ENCODE data around the gene FFAR2.
A peak's percentile ranks its signal among the peaks of the same experiment; 100 is the strongest.
"Not testable (repeated sequence)": the region's sequence is repeated elsewhere in the genome, so short reads cannot be mapped to it uniquely, and the experiment has no call there.

The FFAR2 gene

DNA sequence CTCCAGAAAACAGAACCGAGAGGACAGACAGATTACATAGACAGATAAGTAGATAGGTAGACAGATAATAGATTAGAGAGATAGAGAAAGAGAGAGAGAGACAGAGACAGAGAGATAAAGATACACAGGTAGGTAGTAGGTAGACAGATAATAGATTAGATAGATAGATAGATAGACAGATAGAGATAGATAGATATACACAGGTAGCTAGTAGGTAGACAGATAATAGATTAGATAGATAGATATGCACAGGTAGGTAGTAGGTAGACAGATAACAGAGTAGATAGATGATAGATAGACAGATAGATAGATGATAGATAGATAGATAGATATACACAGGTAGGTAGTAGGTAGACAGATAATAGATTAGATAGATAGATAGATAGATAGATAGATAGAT, 10.1 kb downstream of the FFAR2 start:
- no peak for DNase-seq

DNA sequence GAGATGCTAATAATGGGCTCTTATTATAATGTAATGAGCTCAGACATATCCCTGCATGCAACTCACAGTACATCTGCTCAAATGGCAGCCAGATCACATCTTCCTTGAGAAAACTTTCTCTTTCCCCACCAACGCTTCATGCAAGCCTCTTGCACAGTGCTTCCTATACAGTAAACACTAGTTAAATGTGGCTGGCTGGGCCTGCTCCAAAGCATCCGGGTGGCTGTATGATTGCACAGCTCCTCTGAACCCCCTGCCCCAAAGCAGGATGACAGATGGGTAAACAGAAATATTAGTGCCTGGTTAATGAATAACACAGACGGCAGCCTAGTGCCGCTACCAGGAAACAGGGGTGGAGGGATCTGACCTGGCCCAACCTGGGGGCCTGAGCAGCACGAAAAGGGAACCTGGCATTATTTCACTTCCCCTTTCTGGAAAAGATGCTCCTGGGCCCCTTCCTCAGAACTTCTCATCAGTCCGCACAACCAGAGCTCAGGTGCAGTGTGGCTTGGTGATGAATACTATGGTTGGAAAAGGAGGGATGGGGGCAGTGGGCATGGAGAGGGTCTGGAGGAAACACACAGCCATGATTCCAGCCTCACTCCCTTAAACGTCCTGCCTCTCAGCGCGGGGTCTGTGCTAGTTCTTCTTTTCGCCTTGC, 10.8 kb downstream of the FFAR2 start:
- no peak for DNase-seq

DNA sequence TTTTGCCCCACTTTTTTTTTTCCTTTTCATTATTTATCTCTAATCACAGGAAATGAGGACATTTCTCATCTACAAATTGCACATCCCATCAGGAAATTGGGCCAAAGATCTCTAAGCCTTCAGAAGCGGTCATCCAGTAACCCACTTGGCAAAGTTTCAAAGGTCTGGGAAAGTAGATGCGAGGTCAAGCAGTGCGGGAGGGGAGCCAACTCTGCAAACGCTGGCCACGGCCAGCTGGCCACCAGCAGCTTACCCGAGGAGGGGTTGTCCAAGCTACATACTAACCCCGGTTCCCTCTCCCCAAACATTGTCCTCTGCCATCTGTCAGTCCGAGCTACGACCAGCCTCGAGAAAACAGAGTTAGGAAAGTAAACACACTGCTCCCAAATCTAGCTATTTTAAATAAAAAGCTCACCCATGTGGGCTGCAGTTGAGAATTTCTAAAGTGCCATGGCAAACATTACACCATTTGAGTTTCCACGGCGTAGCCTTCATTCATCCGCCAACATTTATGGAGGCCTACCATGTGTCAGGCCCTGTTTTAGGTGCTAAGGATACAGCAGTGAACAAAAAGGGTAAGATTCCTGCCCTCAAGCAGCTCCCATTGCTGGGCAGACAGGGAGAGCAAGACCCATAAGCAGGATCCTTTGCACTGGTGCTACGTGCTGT, 11.5 kb downstream of the FFAR2 start:
- no peak for DNase-seq

DNA sequence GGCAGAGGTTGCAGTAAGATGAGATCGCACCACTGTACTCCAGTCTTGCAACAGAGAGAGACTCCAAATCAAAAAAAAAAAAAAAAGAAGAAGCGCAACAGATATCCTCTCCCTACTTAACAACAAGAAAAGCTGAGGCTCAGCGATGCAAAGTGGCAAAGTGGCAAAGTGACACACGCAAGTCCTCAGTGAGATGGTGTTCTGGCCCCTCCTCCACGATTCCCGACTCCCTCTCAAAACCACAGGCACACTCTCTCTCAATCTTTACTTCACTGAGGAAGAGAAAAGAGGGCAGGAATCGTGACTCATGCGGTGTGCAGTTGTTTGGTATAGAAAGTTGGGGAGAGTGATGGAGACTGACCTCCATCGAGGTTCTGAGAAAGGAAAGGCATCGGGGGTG, 12.6 kb downstream of the FFAR2 start:
- no peak for DNase-seq

DNA sequence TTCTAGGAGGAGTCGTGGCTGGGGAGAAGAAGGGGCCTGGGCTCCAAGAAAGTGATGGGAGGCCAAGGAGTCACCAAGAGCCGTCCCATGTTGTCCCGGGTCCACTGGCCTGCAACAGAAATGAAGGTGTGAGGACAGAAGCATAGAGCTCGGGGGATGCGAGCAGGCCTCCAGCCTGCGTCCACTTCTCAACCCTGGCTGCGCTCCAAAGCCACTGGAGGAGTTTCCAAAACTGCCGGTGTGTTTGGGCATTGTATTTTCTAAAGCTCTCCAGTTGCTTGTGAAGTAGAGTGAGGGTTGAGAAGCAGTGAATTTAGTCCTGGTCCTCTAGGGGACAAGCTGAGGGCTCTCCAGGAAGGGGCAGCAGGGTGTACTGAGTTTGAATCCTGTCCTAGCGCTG, 13.0 kb downstream of the FFAR2 start:
- DNase-seq = no peak

DNA sequence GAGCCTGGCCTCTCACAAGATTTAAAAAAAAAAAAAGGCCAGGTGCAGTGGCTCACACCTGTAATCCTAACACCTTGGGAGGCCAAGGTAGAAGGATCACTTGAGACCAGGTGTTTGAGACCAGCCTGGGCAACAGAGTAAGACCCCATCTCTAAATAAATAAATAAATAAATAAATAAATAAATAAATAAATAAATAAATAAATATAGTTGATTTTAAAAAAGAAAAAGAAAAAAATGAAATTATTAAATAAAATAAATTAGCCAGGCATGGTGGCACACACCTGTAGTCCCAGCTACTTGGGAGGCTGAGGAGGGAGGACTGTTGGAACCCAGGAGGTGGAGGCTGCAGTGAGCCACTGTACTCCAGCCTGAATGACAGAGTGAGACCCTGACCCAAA, 13.7 kb downstream of the FFAR2 start:
- DNase-seq = not testable (repeated sequence)

DNA sequence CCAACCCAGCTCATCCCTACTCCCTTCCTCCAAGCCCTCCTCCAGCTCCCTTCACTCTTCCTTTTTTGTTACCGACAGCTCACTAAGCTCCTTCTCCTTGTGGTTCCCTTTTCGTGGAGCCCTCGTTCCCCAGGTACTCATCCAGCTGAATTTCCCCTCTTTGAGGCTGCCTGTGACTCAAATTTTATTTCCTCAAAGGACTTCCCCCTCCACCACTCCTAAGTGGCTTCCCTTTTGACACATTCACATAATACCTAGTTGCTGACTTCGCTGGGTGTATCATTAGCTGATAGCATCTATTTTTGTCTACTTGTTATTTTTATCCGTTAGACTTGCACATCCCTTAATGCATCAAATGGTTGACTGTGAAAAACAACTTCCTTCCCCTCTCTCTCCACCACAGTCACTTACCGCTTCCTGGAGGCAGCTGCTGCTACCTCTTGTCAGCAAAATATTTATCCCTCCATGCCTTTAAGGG, 14.5 kb downstream of the FFAR2 start:
- no peak for DNase-seq

DNA sequence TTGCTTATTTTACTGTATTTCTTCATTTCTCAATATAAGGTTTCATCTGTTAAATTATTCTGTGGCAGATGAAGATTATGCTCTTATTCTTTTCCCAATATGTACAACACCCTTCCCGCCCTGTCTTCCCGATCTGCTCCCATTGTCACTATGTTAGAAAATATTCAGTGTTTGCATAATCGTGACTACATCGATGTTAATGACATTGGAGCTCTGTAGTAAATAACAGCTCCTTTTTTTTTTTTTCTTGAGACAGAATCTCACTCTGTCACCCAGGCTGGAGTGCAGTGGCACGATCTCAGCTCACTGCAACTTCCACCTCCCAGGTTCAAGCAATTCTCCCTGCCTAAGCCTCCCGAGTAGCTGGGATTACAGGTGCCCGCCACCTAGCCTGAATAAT, 14.9 kb downstream of the FFAR2 start:
- DNase-seq = not testable (repeated sequence)

DNA sequence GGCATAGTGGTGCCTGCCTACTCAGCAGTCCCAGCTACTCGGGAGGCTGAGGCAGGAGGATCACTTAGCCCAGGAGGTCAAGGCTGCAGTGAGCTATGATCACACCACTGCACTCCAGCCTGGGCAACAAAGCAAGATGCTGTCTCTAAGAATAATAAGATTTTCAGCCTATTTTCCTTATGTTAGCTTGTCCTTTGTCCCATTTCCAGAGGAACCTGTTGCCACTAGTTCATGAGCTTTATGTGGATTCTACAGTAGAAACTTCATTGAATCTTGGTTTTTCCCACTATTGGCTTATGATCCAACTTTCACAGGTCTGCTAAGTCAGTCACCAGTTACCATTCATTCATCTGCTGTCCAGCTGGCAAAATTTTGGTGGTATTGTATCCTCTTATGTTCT, 18.2 kb downstream of the FFAR2 start:
- DNase-seq = no peak

DNA sequence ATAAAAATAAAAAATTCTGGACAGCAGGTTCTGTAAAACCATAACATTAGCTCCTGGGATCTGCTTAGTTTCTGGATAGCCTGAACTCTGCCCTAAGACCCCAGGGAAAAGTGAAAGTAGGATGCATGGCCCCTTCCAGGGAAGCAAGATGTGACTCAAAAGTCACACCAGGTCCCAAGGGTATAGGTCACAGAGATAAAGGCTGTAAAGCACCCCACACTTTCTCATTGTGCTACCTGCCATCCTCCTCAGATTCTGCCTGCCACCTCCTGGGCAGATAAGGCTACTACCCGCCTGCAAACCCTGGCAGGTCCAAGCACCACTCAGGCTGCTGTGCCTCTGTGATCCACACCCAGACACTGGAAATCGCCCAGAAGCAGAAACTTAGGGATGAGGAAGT, 20.6 kb downstream of the FFAR2 start:
- peak; percentile 16 for DNase-seq

DNA sequence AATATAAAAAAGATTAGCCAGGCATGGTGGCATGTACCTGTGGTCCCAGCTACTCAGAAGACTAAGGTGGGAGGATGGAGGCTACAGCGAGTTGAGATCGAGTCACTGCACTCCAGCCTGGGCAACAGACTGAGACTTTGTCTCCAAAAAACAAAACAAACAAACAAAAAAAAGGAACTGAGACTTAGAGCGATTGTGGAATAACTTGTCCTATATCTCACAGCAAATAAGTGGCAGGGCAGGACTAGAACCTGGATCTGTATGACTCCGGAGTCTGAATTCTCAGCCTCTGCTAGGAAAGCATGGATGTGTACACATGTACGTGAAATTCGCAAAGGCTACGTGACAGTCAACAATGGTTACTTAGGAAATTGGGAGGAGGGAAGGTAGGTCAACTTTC, 22.1 kb downstream of the FFAR2 start:
- DNase-seq = no peak

DNA sequence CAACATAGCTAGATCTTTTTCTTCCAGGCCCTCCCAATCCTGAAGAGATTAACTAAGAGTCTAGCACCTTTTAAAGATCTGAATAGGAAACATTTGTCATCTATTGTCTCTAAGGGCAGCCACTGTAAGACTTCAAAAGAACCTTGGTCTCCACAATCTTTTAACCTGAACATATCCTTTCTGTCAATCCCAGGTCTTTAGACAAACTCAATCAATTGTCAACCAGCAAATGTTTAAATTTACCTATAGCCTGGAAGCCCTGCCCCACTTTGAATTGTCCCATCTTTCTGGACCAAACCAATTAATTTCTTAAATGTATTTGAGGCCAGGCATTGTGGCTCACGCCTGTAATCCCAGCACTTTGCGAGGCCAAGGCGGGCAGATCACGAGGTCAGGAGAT, 23.0 kb downstream of the FFAR2 start:
- not testable (repeated sequence) for DNase-seq

DNA sequence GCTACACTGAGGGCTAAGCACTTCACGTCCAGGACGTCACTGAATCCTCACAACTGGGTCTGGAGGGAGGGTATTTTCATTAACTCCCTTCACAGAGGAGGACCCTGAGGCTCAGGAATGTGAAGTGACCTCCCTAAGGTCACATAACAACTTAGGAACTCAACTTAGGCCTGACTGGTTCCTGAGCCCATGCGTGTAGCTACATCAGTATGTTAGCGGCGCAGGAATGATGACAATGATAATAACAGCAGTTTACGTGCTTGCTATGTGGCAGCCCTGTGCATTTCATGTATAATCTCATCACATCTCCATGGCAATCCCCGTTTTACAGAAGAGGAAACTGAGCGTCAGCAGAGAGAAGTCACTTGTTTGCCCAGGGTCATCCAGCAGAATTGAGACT, 23.9 kb downstream of the FFAR2 start:
- no peak for DNase-seq

DNA sequence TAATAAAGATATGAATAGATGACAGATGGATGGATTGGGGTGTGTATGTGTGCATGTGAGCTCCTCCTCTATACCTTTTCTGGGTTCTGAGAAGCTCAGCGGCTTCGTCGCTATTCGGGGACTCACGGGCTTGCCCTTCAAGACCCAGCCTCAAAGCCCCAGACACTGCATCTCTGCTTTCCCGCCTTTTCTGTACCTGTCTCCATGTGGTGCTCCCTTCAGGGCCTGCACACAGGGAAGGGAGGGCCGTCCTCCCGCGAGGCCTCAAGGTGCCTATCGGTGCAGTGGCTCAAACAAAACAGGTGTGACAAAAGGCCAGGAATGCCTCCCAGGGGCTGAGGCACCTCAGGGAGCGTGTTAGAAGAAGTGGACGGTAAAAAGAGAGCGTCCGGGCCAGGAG, 26.0 kb downstream of the FFAR2 start:
- no peak for DNase-seq

DNA sequence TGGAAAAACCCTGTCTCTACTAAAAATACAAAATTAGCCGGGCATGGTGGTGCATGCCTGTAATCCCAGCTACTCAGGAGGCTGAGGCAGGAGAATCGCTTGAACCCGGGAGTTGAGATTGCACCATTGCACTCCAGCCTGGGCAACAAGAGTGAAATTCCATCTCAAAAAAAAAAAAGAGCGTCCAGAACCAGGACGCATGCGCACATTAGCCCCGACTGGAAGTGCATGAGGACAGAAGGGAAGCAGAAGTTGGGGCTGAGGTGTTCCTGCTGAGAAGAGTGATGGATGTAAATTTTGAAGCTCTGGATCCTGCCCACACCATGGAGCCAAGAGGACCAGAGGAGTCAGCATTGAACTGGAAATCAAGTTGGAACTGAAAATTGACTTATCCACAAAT, 26.5 kb downstream of the FFAR2 start:
- DNase-seq = not testable (repeated sequence)

DNA sequence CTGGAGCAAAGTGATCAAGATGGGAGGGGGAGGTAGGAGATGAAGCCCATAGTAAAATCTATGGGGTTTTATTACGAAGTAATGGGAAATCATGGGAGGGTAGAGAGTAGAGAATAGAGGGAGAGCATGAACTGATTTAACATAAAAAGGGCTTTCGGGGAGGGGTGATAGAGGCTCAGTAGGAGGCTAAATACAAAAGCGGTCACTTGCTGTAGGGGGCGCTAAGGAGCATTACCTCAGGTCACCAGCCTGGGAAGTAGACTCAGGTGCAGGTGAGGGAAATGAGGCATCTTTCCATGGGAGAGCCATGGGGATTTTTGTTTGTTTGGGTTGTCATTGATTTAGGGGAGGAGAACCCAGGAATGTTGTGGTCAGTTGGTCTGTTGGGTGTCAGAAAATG, 28.1 kb downstream of the FFAR2 start:
- no peak for DNase-seq

DNA sequence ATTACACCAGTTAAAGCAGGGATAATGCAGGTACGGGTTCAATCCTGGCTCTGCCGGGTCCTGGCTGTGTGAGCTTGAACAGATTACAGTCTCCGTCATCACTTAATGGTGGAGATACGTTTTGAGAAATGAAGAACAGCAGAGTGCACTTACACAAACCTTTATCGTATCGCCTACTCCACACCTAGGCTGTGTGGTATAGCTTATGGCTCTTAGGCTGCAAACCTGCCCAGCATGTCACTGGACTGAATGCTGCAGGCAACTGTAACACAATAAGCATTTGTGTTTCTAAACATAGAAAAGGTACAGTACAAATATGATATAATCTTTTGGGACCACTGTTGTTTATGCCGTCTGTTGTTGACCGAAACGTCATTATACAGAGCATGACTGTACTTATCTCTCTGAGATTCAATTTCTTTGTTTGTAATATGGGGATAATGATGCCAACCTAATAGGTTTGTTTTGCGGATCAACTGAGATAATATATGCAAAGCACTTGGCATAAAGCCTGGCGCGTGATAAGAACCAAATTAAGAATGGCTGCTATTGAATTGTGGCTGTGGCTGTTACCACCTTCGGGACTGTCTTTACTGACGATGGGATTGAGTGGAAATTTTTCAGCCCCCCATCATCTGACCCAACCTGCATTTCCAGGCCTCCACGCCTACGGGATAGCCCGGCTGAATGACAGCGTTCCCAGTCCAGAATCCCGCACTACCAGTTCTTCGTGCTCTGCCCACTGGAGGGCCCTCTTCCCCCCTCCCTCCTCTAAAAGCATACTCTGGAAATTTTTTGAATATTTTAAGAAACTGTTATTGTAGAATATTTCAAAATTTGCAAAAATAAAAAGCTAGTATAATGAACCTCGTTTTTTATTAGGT, 31.0 kb downstream of the FFAR2 start:
- DNase-seq = no peak

DNA sequence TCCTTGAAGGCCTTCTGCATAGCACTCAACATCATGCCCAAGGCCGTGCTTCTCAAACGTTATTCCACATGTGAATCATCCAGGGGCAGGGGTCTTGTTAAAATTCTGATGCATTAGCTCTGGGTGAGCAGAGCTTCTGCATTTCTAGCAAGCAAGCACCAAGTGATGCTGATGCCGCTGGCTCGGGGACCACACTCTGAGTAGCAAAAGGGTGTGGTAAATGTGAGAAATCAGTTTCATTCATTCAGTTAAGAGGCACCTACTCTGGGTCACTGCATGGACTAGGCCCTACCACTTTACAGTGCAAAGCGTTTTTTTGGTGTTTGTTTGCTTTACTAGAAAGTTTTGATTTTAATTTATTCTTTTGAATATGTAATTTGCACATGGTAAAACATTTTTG, 35.0 kb downstream of the FFAR2 start:
- no peak for DNase-seq

DNA sequence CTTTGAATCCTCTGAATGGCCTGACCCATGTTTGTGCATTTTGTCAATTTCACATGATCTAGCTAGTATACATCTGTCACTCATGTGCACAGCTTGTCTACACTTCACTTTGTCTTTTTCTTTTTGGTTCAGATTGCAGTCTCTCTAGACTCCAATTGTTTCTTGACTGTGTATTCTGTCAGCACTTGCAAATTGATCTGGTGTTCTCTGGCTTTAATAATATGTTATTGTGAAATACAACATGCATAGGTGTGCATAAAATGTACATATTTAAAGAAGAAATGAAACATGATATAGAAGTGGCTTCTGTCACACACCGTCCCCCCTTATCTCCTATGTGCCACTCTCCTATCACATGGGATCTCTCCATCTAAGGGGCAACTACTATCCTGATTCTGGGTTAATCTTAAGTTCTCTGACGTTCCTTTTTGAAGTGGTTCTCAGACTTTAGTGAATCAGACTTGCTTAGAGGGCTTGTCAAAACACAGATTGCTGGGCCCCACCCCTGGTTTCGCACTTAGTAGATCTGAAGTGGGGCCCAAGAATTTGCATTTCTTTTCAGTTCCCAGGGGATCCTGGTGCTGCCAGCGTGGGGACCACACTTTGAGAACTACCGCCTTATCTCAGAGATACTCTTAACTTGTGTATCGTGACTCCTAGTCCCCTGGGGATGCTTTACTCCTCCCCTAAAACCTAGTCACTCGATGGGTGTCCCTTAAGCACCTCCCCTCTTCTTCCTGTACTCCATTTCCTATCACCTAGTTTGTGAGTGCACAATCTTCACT, 36.4 kb downstream of the FFAR2 start:
- DNase-seq = no peak

DNA sequence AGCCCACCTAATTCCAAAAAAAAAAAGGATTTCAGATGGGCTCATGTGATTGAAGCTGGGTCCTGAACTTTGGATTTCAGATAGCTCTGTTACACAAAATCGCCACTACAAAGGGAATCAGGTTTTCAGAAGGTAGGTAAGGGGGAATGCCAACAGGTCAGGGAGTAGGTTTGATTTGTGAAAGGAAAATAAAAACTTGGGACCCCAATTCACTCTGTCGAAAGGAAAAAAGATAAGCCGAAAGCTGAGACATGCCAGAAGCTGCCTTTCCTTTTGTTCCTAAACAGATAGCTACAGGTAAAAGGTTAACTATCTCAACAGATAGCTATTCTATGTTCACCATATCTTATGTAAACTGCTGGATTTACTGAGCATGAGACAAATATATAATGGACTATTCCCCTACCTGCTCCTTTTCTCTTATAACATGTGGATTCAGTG, 38.2 kb downstream of the FFAR2 start:
- DNase-seq = no peak

DNA sequence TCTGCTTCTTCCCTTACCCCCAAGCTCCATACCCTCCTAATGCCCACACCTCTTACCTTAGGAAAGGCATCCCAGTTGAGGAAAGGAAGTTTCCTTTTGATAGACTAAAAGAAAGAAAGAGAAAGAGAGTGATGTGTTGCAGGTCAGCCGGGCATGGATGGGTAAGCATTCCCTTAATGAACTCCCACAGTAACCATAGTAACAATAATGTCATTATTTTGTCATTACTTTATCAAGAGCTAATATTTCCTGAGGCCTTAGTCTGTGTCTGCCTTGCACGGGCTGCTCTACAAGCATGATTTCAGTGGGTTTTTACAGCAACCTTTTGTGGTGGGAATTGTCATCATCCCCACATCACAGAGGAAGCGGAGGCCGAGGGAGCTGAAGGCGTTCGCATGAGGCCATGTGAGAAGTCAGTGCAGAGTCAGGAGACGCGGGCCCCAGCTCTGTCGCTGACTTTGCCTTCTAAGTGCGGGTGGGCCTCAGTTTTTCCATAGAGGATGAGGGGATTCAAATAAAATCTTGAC, 39.7 kb downstream of the FFAR2 start:
- no peak for DNase-seq

DNA sequence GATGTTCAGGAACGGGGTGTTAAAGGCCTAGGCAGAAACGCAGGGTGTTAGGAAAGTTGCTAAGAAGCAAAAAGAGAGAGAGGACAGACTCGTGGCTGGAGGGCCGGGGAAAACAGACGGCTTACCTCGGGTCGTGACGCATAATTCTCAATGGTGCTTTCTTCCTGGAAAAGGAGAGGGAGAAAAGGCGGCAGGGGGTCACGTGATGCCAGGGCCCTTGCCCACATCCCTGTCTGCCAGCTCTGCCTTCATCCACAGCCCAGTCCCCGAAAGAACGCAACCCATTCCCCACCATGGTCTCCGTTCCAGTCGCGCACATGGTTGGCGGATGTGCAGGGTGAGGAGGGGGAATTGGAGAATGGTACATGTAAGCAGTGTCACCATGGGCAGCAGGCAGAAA, 40.6 kb downstream of the FFAR2 start:
- no peak for DNase-seq

DNA sequence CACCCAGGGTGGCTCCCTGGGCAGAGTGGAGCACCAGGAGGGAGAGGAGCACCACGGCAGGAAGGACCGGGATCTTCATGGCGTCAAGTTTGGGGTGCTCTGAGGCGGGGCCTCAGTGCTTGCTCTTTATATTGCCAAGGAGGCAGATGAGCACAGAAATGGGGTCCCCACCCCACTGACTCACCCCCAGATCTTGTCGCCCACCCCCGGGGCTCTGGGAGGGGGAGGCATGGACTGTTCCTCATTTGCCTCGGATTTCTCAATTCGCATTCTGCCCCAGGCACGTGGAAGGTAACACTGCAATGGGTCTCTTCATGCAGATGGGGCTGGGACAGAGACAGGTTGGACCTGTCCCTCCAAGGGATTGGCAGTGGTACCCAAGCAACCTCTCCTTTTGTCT, 42.3 kb downstream of the FFAR2 start, which contains the start of gene KRTDAP:
Gene KRTDAP, minus strand, starts transcription at position 101 of the 400 bp plus-strand sequence. Its CDS starts 22 bp downstream, at position 79.
- DNase-seq = no peak
